Upper lobe of left lung (tissue), 6 donors: ENCODE results near the gene STEAP3. TPM values are rescaled to one million over a fixed set of nuclear protein-coding genes. Genes with fewer than 3 reads are reported as not detected.

ENCODE experiments used
- ATAC-seq, 2 donors: fragments of 200-7000 bp; cut with Tn5 transposase; one replicate each; pipeline ENCODE4 v1.9.1; 2022; ENCODE audit warnings: mild to moderate bottlenecking in 2 of 2, moderate library complexity in 2 of 2; ENCODE audit not compliant: low FRiP score in 2 of 2
- DNase-seq, 2 donors: peaks; one replicate each; pipeline ENCODE4 v3.0.0-alpha.2; 2019 to 2020
- H3K27ac ChIP-seq, 4 donors: fragments of 200-600 bp; sonication (generic); one replicate each; pipeline ENCODE4 v1.5.1; 2016 to 2019
- H3K27me3 ChIP-seq, 4 donors: fragments of 200-600 bp; sonication (generic); one replicate each; pipeline ENCODE4 v1.5.1; 2017 to 2019
- H3K36me3 ChIP-seq, 4 donors: fragments of 200-600 bp; sonication (generic); one replicate each; pipeline ENCODE4 v1.5.1; 2016 to 2019
- H3K4me1 ChIP-seq, 4 donors: fragments of 200-600 bp; sonication (generic); one replicate each; pipeline ENCODE4 v1.5.1; 2018 to 2019
- H3K4me3 ChIP-seq, 4 donors: fragments of 200-600 bp; sonication (generic); one replicate each; pipeline ENCODE4 v1.5.1; 2017 to 2019; ENCODE audit warnings: mild to moderate bottlenecking in 2 of 4, moderate library complexity in 1 of 4
- H3K9me3 ChIP-seq, 4 donors: fragments of 200-600 bp; sonication (generic); one replicate each; pipeline ENCODE4 v1.5.1; 2018 to 2019
- CTCF ChIP-seq, 6 experiments: fragments of 450-650 bp in 4 of 6; fragments of 200-600 bp in 2 of 6; sonication (generic) in 2 of 6; IDR thresholded peaks; one replicate each; pipeline ENCODE4 v1.5.1; 2016 to 2019; ENCODE audit warnings: antibody characterized with exemption in 6 of 6
- EP300 ChIP-seq, 4 donors: sonication (generic); formaldehyde crosslinking; IDR thresholded peaks; one replicate each; pipeline ENCODE4 v1.5.1; 2017; ENCODE audit warnings: antibody characterized with exemption in 4 of 4, control low read depth in 2 of 4
- POLR2A ChIP-seq, 4 donors: fragments of 450-650 bp; IDR thresholded peaks; one replicate each; pipeline ENCODE4 v1.5.1; 2016 to 2017; ENCODE audit warnings: antibody characterized with exemption in 4 of 4, mild to moderate bottlenecking in 2 of 4
- POLR2AphosphoS5 ChIP-seq, 2 donors: sonication (generic); formaldehyde crosslinking; IDR thresholded peaks; one replicate each; pipeline ENCODE4 v1.5.1; 2017; ENCODE audit warnings: antibody characterized with exemption in 2 of 2
- WGBS, 2 donors: methylation state at CpG; one replicate each; pipeline ENCODE4 v1.1.5; 2017 to 2018; 5-methylcytosine and 5-hydroxymethylcytosine counted together
- total RNA-seq, 6 donors: library from RNA; depleted of rRNA in 4 of 6; stranded (reverse); fragments of >200 nt in 4 of 6; gene quantifications; one replicate each; pipeline versions ENCODE4 v1.1.0 to v1.2.1, GENCODE V29; 2016 to 2021
- donor health status: DM: no; HTN: no; CAD: no; lungs with moderate emphysema.
- donor health status: DM: no; HTN: yes; CAD: no; lungs with severe emphysema.

STEAP3 gene
- total RNA-seq, 6 donors from 2014 or later, result 18.1 to 26.6 (median 22.4) TPM

- 50 to 53% methylated on average over 6 of the region's 6 CpGs for WGBS, 2 donors
- no peaks in the 10 kb centered on the region for H3K9me3 ChIP-seq
- no peaks in the 10 kb centered on the region for H3K27me3 ChIP-seq
- no peak overlapping the region for H3K4me3 ChIP-seq
- no peak overlapping the region for H3K27ac ChIP-seq
- no peak for ATAC-seq
- no peaks in the 10 kb centered on the region for H3K36me3 ChIP-seq
- DNase-seq, result no peak
- H3K4me1 ChIP-seq, result peaks cover 15 to 21% (median 18%) of the 10 kb centered on the region in 4 donors
- TF ChIP-seq POLR2AphosphoS5 (IDR thresholded peaks at IDR 0.05), result no peak
- no peak for TF ChIP-seq POLR2A (IDR thresholded peaks at IDR 0.05)
- TF ChIP-seq EP300 (IDR thresholded peaks at IDR 0.05), result no peak
- no peak for TF ChIP-seq CTCF (IDR thresholded peaks at IDR 0.05)
Measured at GRCh38 chr2:119219873-119220272, 3.8 kb upstream of the STEAP3 start.

- H3K9me3 ChIP-seq, result no peaks in the 10 kb centered on the region
- WGBS, 2 donors, result 93 to 95% methylated on average over 2 of the region's 2 CpGs
- ATAC-seq, result no peak
- DNase-seq, result no peak
- H3K27ac ChIP-seq, result no peak overlapping the region
- H3K4me1 ChIP-seq, result peaks cover 23 to 30% (median 27%) of the 10 kb centered on the region in 4 donors
- H3K27me3 ChIP-seq, result no peaks in the 10 kb centered on the region
- no peaks in the 10 kb centered on the region for H3K36me3 ChIP-seq
- TF ChIP-seq POLR2A (IDR thresholded peaks at IDR 0.05) (no peak), EP300 (IDR thresholded peaks at IDR 0.05) (no peak), POLR2AphosphoS5 (IDR thresholded peaks at IDR 0.05) (no peak), CTCF (IDR thresholded peaks at IDR 0.05) (no peak)
- no peak overlapping the region for H3K4me3 ChIP-seq
Measured at GRCh38 chr2:119220720-119221301, 2.8 kb upstream of the STEAP3 start.

GRCh38 chr2:119221609-119222008 lies 2.0 kb upstream of the STEAP3 start:
- H3K27me3 ChIP-seq, result no peaks in the 10 kb centered on the region
- H3K4me3 ChIP-seq, result no peak overlapping the region
- peaks cover 26 to 35% (median 30%) of the 10 kb centered on the region in 4 donors for H3K4me1 ChIP-seq
- H3K9me3 ChIP-seq, result no peaks in the 10 kb centered on the region
- TF ChIP-seq EP300 (IDR thresholded peaks at IDR 0.05), result no peak
- TF ChIP-seq CTCF (IDR thresholded peaks at IDR 0.05), result no peak
- TF ChIP-seq POLR2A (IDR thresholded peaks at IDR 0.05), result no peak
- no peak for TF ChIP-seq POLR2AphosphoS5 (IDR thresholded peaks at IDR 0.05)
- DNase-seq (no peak), ATAC-seq (no peak)
- no peak overlapping the region for H3K27ac ChIP-seq
- no peaks in the 10 kb centered on the region for H3K36me3 ChIP-seq
- WGBS, 2 donors, result 72 to 73% methylated on average over 5 of the region's 5 CpGs

GRCh38 chr2:119222213-119222612 lies 1.4 kb upstream of the STEAP3 start:
- Histone ChIP-seq H3K4me1 (peaks cover 26 to 35% (median 30%) of the 10 kb centered on the region in 4 donors), H3K4me3 (no peak overlapping the region), H3K36me3 (no peaks in the 10 kb centered on the region), H3K27me3 (no peaks in the 10 kb centered on the region), H3K9me3 (no peaks in the 10 kb centered on the region), H3K27ac (no peak overlapping the region)
- DNase-seq (no peak), ATAC-seq (no peak)
- WGBS, 2 donors, result 68 to 72% methylated on average over 2 of the region's 2 CpGs
- no peak for TF ChIP-seq POLR2AphosphoS5 (IDR thresholded peaks at IDR 0.05)
- no peak for TF ChIP-seq POLR2A (IDR thresholded peaks at IDR 0.05)
- no peak for TF ChIP-seq CTCF (IDR thresholded peaks at IDR 0.05)
- no peak for TF ChIP-seq EP300 (IDR thresholded peaks at IDR 0.05)
